NCI-H2227 (cell line): Measurements from ENCODE around the gene FHOD3.
"Not testable (repeated sequence)": the region's sequence is repeated elsewhere in the genome, so short reads cannot be mapped to it uniquely, and the experiment has no call there.

ENCODE experiments used
- DNase-seq: peaks from one replicate; lab custom pipeline; 2025; ENCODE audit not compliant: unreplicated experiment; lab: John Stamatoyannopoulos, UW

Gene FHOD3

GRCh38 chr18:36762965-36763364 lies 465.5 kb downstream of the FHOD3 start:
- DNase-seq = not testable (repeated sequence)

- no peak for DNase-seq
These were observed 469.3 kb downstream of the FHOD3 start for GRCh38 chr18:36766836-36767235.

GRCh38 chr18:36769172-36769571 lies 471.7 kb downstream of the FHOD3 start:
- DNase-seq = no peak

- DNase-seq = peak; percentile 3
These were observed 472.2 kb downstream of the FHOD3 start for GRCh38 chr18:36769611-36770314.

GRCh38 chr18:36770315-36770946 lies 472.9 kb downstream of the FHOD3 start:
- DNase-seq = no peak

- DNase-seq = no peak
These were observed 473.7 kb downstream of the FHOD3 start for GRCh38 chr18:36771245-36771644.

GRCh38 chr18:36772241-36772723 lies 474.8 kb downstream of the FHOD3 start:
- no peak for DNase-seq

- no peak for DNase-seq
These were observed 477.9 kb downstream of the FHOD3 start for GRCh38 chr18:36775396-36775795.

- no peak for DNase-seq
These were observed 479.1 kb downstream of the FHOD3 start for GRCh38 chr18:36776650-36777049.

- no peak for DNase-seq
These were observed 480.1 kb downstream of the FHOD3 start for GRCh38 chr18:36777566-36777965.

- DNase-seq = no peak
These were observed 483.2 kb downstream of the FHOD3 start for GRCh38 chr18:36780748-36781147.

GRCh38 chr18:36782710-36783109 lies 485.2 kb downstream of the FHOD3 start:
- no peak for DNase-seq

- DNase-seq = no peak
These were observed 486.3 kb downstream of the FHOD3 start for GRCh38 chr18:36783792-36784191.

- DNase-seq = no peak
These were observed 489.2 kb downstream of the FHOD3 start for GRCh38 chr18:36786686-36787085.

GRCh38 chr18:36792634-36793283 lies 495.2 kb downstream of the FHOD3 start:
- no peak for DNase-seq

- peak; percentile 22 for DNase-seq
These were observed 501.4 kb downstream of the FHOD3 start for GRCh38 chr18:36798738-36799473.

GRCh38 chr18:36805105-36805504 lies 507.6 kb downstream of the FHOD3 start:
- DNase-seq = no peak

- DNase-seq = no peak
These were observed 511.2 kb downstream of the FHOD3 start for GRCh38 chr18:36808681-36809080.

GRCh38 chr18:36809590-36810381 lies 512.3 kb downstream of the FHOD3 start:
- DNase-seq = peak; percentile 85

GRCh38 chr18:36811430-36811829 lies 513.9 kb downstream of the FHOD3 start:
- DNase-seq = no peak

- no peak for DNase-seq
These were observed 514.4 kb downstream of the FHOD3 start for GRCh38 chr18:36811955-36812354.
